Astrocyte of the spinal cord (primary cell): ENCODE results near the gene ALDH1A3.

ENCODE experiments used
- DNase-seq: peaks from one replicate; pipeline ENCODE4 v3.0.0; 2011; ENCODE audit warnings: low read depth, low spot score
- H3K4me3 ChIP-seq: 2 replicates; pipeline ENCODE4 v1.5.1; 2011; ENCODE audit warnings: low read depth, mild to moderate bottlenecking, low read length, moderate library complexity
- in situ Hi-C: cut with HindIII; loops from 2 replicates; pipeline ENCODE4 v1.10.0; 2017; ENCODE audit warnings: low sequenced_read_pairs
- TF ChIP-seq, protein P1 (sequence below): IDR thresholded peaks from 2 replicates; pipeline ENCODE4 v1.5.1; 2012; ENCODE audit warnings: low read depth, mild to moderate bottlenecking, low read length, inconsistent platforms

The ALDH1A3 gene

DNA sequence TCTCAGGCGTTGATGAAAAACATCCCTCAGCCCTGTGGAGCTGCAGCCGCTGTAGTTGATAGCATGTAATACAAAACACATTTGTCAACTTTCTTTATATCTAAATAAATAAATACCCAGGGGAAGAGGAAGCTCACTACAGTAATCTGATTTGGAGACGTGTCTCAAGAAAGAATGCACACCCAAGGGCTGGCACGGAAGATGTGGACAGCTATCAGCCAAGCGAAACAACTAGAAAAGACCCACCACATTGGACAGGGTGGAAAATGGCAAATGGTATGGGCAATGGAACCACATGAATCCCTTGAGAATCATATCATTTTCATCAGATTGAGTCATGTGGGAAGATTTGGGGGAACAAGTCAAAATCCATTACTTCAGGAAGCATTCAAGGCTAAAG lies 43.1 kb upstream of the ALDH1A3 start:
- in situ Hi-C loops, result no loop called here
- TF ChIP-seq, protein P1, sequence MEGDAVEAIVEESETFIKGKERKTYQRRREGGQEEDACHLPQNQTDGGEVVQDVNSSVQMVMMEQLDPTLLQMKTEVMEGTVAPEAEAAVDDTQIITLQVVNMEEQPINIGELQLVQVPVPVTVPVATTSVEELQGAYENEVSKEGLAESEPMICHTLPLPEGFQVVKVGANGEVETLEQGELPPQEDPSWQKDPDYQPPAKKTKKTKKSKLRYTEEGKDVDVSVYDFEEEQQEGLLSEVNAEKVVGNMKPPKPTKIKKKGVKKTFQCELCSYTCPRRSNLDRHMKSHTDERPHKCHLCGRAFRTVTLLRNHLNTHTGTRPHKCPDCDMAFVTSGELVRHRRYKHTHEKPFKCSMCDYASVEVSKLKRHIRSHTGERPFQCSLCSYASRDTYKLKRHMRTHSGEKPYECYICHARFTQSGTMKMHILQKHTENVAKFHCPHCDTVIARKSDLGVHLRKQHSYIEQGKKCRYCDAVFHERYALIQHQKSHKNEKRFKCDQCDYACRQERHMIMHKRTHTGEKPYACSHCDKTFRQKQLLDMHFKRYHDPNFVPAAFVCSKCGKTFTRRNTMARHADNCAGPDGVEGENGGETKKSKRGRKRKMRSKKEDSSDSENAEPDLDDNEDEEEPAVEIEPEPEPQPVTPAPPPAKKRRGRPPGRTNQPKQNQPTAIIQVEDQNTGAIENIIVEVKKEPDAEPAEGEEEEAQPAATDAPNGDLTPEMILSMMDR, result no peak
- no peak overlapping the region for H3K4me3 ChIP-seq
- no peak for DNase-seq

DNA sequence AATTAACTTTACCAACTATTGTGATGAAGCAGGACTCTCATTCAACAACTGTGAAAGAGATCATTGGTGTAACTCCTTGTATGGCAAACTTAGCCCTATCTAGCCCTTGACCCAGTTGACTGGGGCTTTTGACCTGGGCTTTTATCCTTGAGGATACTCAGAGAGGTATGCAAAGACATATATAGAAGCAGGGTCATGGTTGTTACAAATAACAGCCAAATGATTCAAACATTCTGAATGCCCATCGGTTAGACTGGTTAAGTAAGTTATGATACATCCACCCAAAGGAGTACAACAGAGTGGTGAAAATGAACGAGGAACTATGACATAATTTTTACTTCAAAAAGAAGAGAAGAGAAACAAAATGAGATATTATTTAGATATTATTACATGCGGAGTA lies 38.2 kb upstream of the ALDH1A3 start:
- no peak for DNase-seq
- no peak overlapping the region for H3K4me3 ChIP-seq
- TF ChIP-seq, protein P1, result no peak
- in situ Hi-C loops, result no loop called here

DNA sequence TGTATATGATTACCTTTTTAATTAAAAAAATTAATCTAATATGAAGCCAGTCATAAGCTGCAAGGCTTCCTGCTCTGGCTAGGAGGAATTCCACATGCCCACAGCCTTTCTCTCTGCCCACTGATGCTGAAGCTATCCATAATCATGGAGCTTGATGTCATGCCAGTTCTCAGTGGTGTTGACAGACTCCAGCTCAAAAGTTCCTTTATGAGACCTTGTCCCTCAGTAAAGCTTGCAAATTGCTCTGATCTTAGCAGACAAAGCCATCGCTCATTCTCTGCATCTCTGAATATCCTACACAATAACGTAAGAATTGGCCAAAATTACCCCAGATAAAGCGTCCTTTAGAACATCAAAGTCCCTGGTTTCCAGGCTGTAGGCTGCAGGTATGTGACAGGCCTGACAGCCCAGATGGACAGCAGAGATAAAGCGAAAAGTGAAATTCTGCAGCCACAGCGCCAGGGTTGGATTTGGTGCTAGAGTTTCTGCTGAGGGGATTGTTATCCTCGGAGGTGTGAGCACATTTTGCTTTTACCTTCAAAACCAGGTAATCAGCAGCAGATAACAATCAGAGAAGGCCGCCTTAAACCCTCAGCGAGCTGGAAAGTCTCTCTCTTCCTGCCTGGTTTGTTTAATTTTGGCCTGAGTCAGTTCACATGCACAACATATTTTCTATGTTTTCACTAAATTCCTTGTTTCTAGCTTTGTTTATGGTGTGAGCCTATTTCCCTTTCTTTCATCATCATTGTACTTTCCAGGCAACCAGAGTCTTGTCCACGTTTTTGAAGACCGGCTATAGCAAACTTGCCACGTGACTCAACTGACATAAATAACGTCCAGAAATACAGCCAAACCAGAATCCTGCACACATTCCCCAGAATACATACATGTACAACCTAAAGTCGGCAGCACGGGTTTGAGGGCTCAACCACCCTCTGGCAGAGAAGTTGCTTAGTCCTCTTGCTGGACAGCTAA lies 36.6 kb upstream of the ALDH1A3 start:
- in situ Hi-C loops, result no loop called here
- DNase-seq, result peak; percentile 58
- TF ChIP-seq, protein P1, result no peak
- no peak overlapping the region for H3K4me3 ChIP-seq

DNA sequence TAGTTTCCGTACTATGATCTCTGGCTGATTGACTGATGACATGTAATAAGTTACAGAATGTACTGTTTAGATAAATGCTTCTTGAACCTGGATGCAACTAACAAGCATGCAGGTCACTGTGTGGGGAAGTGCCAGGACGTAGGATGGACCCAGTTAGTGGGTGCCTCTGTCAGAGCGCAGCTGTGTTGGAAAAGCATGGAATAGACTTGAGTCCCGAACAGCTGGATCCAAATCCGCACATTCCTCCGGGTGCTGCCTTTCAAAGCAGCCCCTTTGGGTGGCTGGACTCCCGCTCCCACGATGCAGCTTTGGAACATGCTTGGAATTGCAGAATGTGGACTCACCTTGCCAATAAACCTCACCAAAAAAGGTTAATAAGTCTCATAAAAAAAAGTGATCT lies 35.5 kb upstream of the ALDH1A3 start:
- H3K4me3 ChIP-seq, result no peak overlapping the region
- TF ChIP-seq, protein P1, result no peak
- DNase-seq, result no peak
- in situ Hi-C loops, result no loop called here

DNA sequence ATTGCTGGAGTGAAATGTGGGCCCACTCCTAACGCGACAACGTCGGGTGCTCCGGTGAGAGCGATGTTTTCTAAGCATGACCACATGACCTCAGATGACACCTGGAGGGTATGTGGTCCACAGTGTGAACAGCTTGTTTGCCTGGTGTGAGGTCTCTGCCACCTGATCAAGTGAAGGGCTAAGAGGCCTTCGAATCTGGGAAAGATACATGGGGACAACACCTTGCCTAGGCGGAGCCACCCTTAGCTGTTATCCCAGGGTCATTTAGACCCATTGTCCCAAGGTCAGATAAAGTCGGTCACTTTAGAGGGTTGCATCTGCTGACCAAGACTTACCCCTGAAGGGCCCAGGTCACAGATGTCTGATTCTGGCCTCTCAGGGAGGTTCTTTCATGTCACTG lies 34.9 kb upstream of the ALDH1A3 start:
- H3K4me3 ChIP-seq, result no peak overlapping the region
- in situ Hi-C loops, result no loop called here
- no peak for DNase-seq
- TF ChIP-seq, protein P1, result no peak

DNA sequence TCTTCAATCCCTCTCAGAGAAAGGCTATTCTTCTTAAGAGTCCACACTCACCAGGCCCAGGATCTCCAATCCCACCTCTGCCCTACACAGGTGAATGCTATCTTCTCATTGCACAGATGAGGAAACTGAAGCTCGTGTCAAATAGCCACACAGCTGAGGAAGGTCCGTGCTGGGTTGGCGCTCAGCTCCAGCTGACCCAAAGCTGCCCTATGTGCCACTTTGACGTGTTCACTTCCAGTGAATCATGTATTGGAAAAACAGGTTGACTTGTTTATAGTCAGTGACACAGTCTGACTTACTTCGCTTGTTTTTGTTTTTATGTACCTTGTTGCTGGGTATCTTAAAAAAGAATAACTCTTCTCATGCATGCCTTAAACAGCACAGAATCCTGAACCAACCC lies 32.4 kb upstream of the ALDH1A3 start:
- no peak for DNase-seq
- H3K4me3 ChIP-seq, result no peak overlapping the region
- TF ChIP-seq, protein P1, result no peak
- in situ Hi-C loops, result no loop called here
